ENCODE measurements around the gene DRAM2. TPM values are rescaled to one million over a fixed set of nuclear protein-coding genes. Genes with fewer than 3 reads are reported as not detected.

DRAM2 gene
- total RNA-seq, 2 experiments from 2014 or later = 30.4 to 34.4 TPM

Other genes starting within 250 kb of the DRAM2 start
- gene LRIF1, start 176.2 kb downstream of the DRAM2 start, total RNA-seq = 10 to 100 TPM; 15.1 to 15.4 TPM
- 10 to 100 TPM; 34.7 to 49.1 TPM for gene CEPT1, start 130 bp upstream of the DRAM2 start, total RNA-seq
- gene DENND2D, start 60.6 kb upstream of the DRAM2 start, total RNA-seq = 100 to 1,000 TPM; 174 to 190 TPM
- gene CHI3L2, start 87.6 kb upstream of the DRAM2 start, total RNA-seq = 10 to 100 TPM; 12.7 TPM
- not detected for gene CHIA, start 150.8 kb upstream of the DRAM2 start, total RNA-seq

All from activated CD4-positive, alpha-beta T cell treated with anti-CD3 and anti-CD28 coated beads for 36 hours (primary cell).